GM12878 (cell line): Measurements from ENCODE around the gene OPN3. TPM values are rescaled to one million over a fixed set of nuclear protein-coding genes. Genes with fewer than 3 reads are reported as not detected.

Experiments
- ATAC-seq: fragments of 200-7000 bp; cut with Tn5 transposase; 3 replicates; pipeline ENCODE4 v1.9.1; 2020; ENCODE audit warnings: mild to moderate bottlenecking, moderate library complexity
- BruUV-seq: library from RNA; stranded (reverse); fragments of 400-500 nt; replicated peaks from 2 replicates; lab custom pipeline; 2021; lab: Mats Ljungman, UMichigan
- CTCF ChIA-PET: fragments of 300-600 bp; sonication (Branson Sonifier 250); formaldehyde crosslinking; extraction: SDS; loops from one replicate; lab custom pipeline; 2021; ENCODE audit warnings: inconsistent platforms; lab: Yijun Ruan, JAX
- POLR2A ChIA-PET: fragments of 350-600 bp; formaldehyde crosslinking; extraction: SDS; loops from one replicate; lab custom pipeline; 2021; ENCODE audit warnings: inconsistent platforms; lab: Charles Lee
- RAD21 ChIA-PET: fragments of 300-600 bp; sonication (Branson Sonifier 250); formaldehyde crosslinking; loops from one replicate; lab custom pipeline; 2023; ENCODE audit warnings: antibody characterized with exemption; ENCODE audit not compliant: unreplicated experiment; lab: Charles Lee
- SMC1A ChIA-PET: fragments of 300-600 bp; sonication (Branson Sonifier 250); formaldehyde crosslinking; loops from one replicate; lab custom pipeline; 2023; ENCODE audit not compliant: unreplicated experiment, uncharacterized antibody; lab: Charles Lee
- DNase-seq: peaks from one replicate; pipeline ENCODE4 v3.0.0-alpha.2; 2011; ENCODE audit warnings: low read depth, low spot score
- FAIRE-seq: peaks from 3 replicates; lab custom pipeline; 2011; peaks lifted over from hg19 to GRCh38; lab: Jason Lieb, UNC
- H2AFZ ChIP-seq: 2 replicates; pipeline ENCODE4 v1.6.0; 2011; ENCODE audit warnings: low read depth, low read length, control low read depth; ENCODE audit not compliant: control insufficient read depth
- H3K27ac ChIP-seq: 2 replicates; pipeline ENCODE4 v1.5.1; 2011; ENCODE audit warnings: control low read depth; ENCODE audit not compliant: control insufficient read depth, insufficient read depth
- H3K27me3 ChIP-seq, 2 experiments: replicated peaks in 1 of 2; 2 replicates each; pipeline versions ENCODE4 v1.6.0 to v1.6.1; 2011; ENCODE audit warnings: low read length in 1 of 2; ENCODE audit not compliant: control insufficient read depth in 2 of 2, insufficient read depth in 2 of 2
- H3K36me3 ChIP-seq, 2 experiments: 2 replicates each; pipeline ENCODE4 v1.5.1; 2011; ENCODE audit warnings: low read length in 1 of 2; ENCODE audit not compliant: control insufficient read depth in 2 of 2, insufficient read depth in 2 of 2
- H3K4me1 ChIP-seq: 2 replicates; pipeline ENCODE4 v1.6.1; 2011; ENCODE audit warnings: mild to moderate bottlenecking, low read length, moderate library complexity, mixed read lengths; ENCODE audit not compliant: control insufficient read depth, insufficient read depth
- H3K4me2 ChIP-seq: 2 replicates; pipeline ENCODE4 v1.6.0; 2011; ENCODE audit warnings: control low read depth; ENCODE audit not compliant: control insufficient read depth, insufficient read depth
- H3K4me3 ChIP-seq: fragments of 200-600 bp; sonication (generic); 2 replicates; pipeline ENCODE4 v1.5.1; 2016
- H3K79me2 ChIP-seq: 2 replicates; pipeline ENCODE4 v1.6.0; 2011; ENCODE audit warnings: low read length; ENCODE audit not compliant: control insufficient read depth, insufficient read depth
- H3K9ac ChIP-seq: 2 replicates; pipeline ENCODE4 v1.8.0; 2011; ENCODE audit warnings: low read length, control low read depth, mixed read lengths; ENCODE audit not compliant: control insufficient read depth, insufficient read depth
- H3K9me3 ChIP-seq: replicated peaks from 3 replicates; pipeline ENCODE4 v1.5.1; 2011; ENCODE audit warnings: mild to moderate bottlenecking, low read length; ENCODE audit not compliant: control insufficient read depth, insufficient read depth
- H4K20me1 ChIP-seq: 2 replicates; pipeline ENCODE4 v1.6.0; 2011; ENCODE audit not compliant: control insufficient read depth, insufficient read depth
- GABPA ChIP-seq: IDR thresholded peaks from 2 replicates; pipeline ENCODE4 v1.6.1; 2014; ENCODE audit warnings: antibody characterized with exemption, low read depth, mild to moderate bottlenecking, inconsistent platforms
- NRF1 ChIP-seq: conservative IDR thresholded peaks from 2 replicates; pipeline ENCODE4 v1.6.1; 2011; ENCODE audit warnings: mild to moderate bottlenecking, low read depth, low read length, improper control_type of control experiment
- RAD21 ChIP-seq: IDR thresholded peaks from 2 replicates; pipeline ENCODE4 v1.6.1; 2011; ENCODE audit warnings: mild to moderate bottlenecking, low read depth, low read length, moderate library complexity; ENCODE audit not compliant: insufficient read depth
- WGBS: methylation state at CpG from one replicate; pipeline ENCODE4 v1.1.6; 2016; ENCODE audit warnings: low lambda C conversion rate; ENCODE audit not compliant: insufficient replicate concordance, insufficient coverage; ENCODE audit errors: missing lambda C conversion rate; 5-methylcytosine and 5-hydroxymethylcytosine counted together
- in situ Hi-C: fragments of 300-500 bp; cut with MboI; formaldehyde crosslinking; loops from 9 replicates; pipeline ENCODE4 v1.14.3; 2018; ENCODE audit warnings: mixed read lengths
- intact Hi-C: fragments of 100-400 bp; cut with micrococcal nuclease; formaldehyde crosslinking; loops from one replicate; pipeline ENCODE4 v1.14.2; 2022; ENCODE audit not compliant: unreplicated experiment
- polyA plus RNA-seq, 11 experiments: library from polyadenylated mRNA; depleted of rRNA in 4 of 11; unstranded in 6 of 11; stranded (reverse) in 5 of 11; fragments of >200 nt; fragmentation: Nextera tagmentation in 4 of 11; fragmentation: Illumina TruSeq in 1 of 11; extraction: Ambion mirVana in 4 of 11; extraction: Trizol in 1 of 11; gene quantifications; 1 replicate in 1 of 11; 2 replicates in 10 of 11; pipeline versions ENCODE4 v1.2.1 to v1.2.3, GENCODE V29; 2011 to 2016; ENCODE audit warnings: inconsistent platforms in 2 of 11, missing spikeins in 2 of 11, low read depth in 1 of 11
- total RNA-seq, 4 experiments: library from RNA; depleted of rRNA in 3 of 4; stranded (reverse); fragments of >200 nt in 3 of 4; fragmentation: Illumina TruSeq in 1 of 4; extraction: Trizol in 1 of 4; gene quantifications; 2 replicates each; pipeline versions ENCODE4 v1.2.1 to v1.2.3, GENCODE V29; 2013 to 2021
- TF ChIP-seq, protein P1 (sequence below): IDR thresholded peaks from 2 replicates; pipeline ENCODE4 v1.6.1; 2012; ENCODE audit warnings: low read length, inconsistent platforms
- TF ChIP-seq, protein P2 (sequence below): fragments of 450-650 bp; IDR thresholded peaks from 2 replicates; pipeline ENCODE4 v1.6.1; 2017; ENCODE audit warnings: mild to moderate bottlenecking
- TF ChIP-seq, protein P3 (sequence below): IDR thresholded peaks from 2 replicates; pipeline ENCODE4 v1.6.1; 2012; ENCODE audit warnings: low read depth, low read length, improper control_type of control experiment

OPN3 gene
- total and polyA plus RNA-seq, 10 of the 15 experiments (the other 5 are each of a cell fraction or from before 2014, with no cell fraction given): 0.26 to 12.2 (median 7.4) TPM

DNA sequence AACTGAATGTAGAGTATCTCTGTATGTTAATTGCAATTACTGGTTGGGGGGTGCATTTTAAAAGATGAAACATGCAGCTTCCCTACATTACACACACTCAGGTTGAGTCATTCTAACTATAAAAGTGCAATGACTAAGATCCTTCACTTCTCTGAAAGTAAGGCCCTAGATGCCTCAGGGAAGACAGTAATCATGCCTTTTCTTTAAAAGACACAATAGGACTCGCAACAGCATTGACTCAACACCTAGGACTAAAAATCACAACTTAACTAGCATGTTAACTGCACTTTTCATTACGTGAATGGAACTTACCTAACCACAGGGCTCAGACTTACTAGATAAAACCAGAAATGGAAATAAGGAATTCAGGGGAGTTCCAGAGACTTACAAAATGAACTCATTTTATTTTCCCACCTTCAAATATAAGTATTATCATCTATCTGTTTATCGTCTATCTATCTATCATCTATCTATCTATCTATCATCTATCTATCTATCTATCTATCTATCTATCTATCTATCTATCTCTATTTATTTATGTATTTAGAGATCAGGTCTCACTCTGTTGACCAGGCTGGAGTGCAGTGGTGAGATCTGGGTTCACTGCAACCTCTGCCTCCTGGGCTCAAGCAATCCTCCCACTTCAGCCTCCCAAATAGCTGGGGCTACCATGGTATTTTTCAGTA lies 47.8 kb downstream of the OPN3 start (continued):
- TF ChIP-seq, protein P1, sequence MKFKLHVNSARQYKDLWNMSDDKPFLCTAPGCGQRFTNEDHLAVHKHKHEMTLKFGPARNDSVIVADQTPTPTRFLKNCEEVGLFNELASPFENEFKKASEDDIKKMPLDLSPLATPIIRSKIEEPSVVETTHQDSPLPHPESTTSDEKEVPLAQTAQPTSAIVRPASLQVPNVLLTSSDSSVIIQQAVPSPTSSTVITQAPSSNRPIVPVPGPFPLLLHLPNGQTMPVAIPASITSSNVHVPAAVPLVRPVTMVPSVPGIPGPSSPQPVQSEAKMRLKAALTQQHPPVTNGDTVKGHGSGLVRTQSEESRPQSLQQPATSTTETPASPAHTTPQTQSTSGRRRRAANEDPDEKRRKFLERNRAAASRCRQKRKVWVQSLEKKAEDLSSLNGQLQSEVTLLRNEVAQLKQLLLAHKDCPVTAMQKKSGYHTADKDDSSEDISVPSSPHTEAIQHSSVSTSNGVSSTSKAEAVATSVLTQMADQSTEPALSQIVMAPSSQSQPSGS: peak; percentile 49; the same call in 1 of the 2 replicates
- TF ChIP-seq, protein P2, sequence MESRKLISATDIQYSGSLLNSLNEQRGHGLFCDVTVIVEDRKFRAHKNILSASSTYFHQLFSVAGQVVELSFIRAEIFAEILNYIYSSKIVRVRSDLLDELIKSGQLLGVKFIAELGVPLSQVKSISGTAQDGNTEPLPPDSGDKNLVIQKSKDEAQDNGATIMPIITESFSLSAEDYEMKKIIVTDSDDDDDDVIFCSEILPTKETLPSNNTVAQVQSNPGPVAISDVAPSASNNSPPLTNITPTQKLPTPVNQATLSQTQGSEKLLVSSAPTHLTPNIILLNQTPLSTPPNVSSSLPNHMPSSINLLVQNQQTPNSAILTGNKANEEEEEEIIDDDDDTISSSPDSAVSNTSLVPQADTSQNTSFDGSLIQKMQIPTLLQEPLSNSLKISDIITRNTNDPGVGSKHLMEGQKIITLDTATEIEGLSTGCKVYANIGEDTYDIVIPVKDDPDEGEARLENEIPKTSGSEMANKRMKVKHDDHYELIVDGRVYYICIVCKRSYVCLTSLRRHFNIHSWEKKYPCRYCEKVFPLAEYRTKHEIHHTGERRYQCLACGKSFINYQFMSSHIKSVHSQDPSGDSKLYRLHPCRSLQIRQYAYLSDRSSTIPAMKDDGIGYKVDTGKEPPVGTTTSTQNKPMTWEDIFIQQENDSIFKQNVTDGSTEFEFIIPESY: no peak
- TF ChIP-seq GABPA (0 out of 2 replicates have a peak, but pooled peaks have one; percentile 10), RAD21 (no peak)

DNA sequence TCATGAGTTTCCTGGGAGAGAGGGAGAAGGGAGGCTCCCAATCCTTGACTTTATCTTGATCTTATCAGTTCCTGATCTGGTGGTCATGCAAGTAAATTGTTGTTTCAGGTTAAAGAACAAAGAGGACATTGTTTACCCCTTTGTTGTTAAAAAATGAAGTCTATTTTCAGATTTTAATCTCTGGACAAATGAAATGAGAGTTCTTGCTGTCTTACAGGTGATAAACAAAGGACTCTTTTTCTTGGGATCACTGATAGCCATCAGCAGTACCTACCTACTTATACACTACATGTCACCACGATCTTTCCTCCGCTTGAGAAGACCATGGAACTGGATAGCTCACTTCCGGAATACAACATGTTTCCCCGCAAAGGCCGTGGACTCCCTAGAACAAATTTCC lies 48.4 kb downstream of the OPN3 start:
- no peak overlapping the region for H3K4me2 ChIP-seq
- DNase-seq (no peak), FAIRE-seq (no peak), ATAC-seq (no peak)
- H3K79me2 ChIP-seq: no peaks in the 10 kb centered on the region
- no peaks in the 10 kb centered on the region for H3K27me3 ChIP-seq
- intact Hi-C loops (no loop called here), in situ Hi-C loops (no loop called here)
- no peak overlapping the region for H2AFZ ChIP-seq
- CTCF ChIA-PET: interaction anchor here (0.6 to 3.3 kb wide), 3 partner anchors 9 to 89 kb away, joined by 3 to 17 read pairs (median 5); no protein-coding TSS in a partner anchor
- POLR2A ChIA-PET: no interaction called here
- no peaks in the 10 kb centered on the region for H3K9me3 ChIP-seq
- H4K20me1 ChIP-seq: no peaks in the 10 kb centered on the region
- H3K9ac ChIP-seq: no peak overlapping the region
- H3K36me3 ChIP-seq: no peaks in the 10 kb centered on the region; a peak in 1 of 4 replicates
- TF ChIP-seq, protein P2: no peak
- TF ChIP-seq, protein P3, sequence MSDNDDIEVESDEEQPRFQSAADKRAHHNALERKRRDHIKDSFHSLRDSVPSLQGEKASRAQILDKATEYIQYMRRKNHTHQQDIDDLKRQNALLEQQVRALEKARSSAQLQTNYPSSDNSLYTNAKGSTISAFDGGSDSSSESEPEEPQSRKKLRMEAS: no peak
- no peak for TF ChIP-seq NRF1
- WGBS: 83% methylated on average over 5 of the region's 5 CpGs
- no TSS peak for BruUV-seq
- no peaks in the 10 kb centered on the region for H3K4me1 ChIP-seq
- H3K4me3 ChIP-seq: no peak overlapping the region
- SMC1A ChIA-PET: interaction anchor here (1.0 kb wide), 1 partner anchor 11 kb away, joined by 3 read pairs; no protein-coding TSS in a partner anchor
- H3K27ac ChIP-seq: no peak overlapping the region
- RAD21 ChIA-PET: interaction anchor here (1.9 kb wide), 1 partner anchor 19 kb away, joined by 7 read pairs; no protein-coding TSS in a partner anchor
